GM12891 (cell line): Measurements from ENCODE around the gene DNASE1L1.

Experiments
- DNase-seq: peaks from one replicate; pipeline ENCODE4 v3.0.0; 2011; ENCODE audit warnings: low spot score; ENCODE audit not compliant: insufficient read length
- FAIRE-seq: peaks from 2 replicates; lab custom pipeline; 2011; peaks lifted over from hg19 to GRCh38; lab: Jason Lieb, UNC
- PAX5 ChIP-seq: IDR thresholded peaks from 2 replicates; pipeline ENCODE4 v1.6.1; 2011; ENCODE audit warnings: low read length, moderate library complexity, mild to moderate bottlenecking; ENCODE audit not compliant: insufficient read depth, severe bottlenecking
- POLR2A ChIP-seq: IDR thresholded peaks from 2 replicates; pipeline ENCODE4 v1.6.1; 2011; ENCODE audit warnings: low read depth, low read length, control low read depth
- POLR2AphosphoS5 ChIP-seq: IDR thresholded peaks from 2 replicates; pipeline ENCODE4 v1.6.1; 2011; ENCODE audit warnings: low read depth, low read length, control low read depth
- POU2F2 ChIP-seq: IDR thresholded peaks from 2 replicates; pipeline ENCODE4 v1.6.1; 2011; ENCODE audit warnings: low read depth, mild to moderate bottlenecking, control low read depth, low read length, moderate library complexity
- SPI1 ChIP-seq: IDR thresholded peaks from 2 replicates; pipeline ENCODE4 v1.6.1; 2011; ENCODE audit warnings: low read depth, low read length, control low read depth
- TAF1 ChIP-seq: IDR thresholded peaks from 2 replicates; pipeline ENCODE4 v1.6.1; 2011; ENCODE audit warnings: low read depth, low read length, control low read depth

DNASE1L1 gene

GRCh38 chrX:154444755-154445246 lies 35.7 kb upstream of the DNASE1L1 start:
- DNase-seq, result no peak
- TF ChIP-seq PAX5, result no peak
- TF ChIP-seq POU2F2, result no peak
- no peak for TF ChIP-seq POLR2AphosphoS5
- TF ChIP-seq TAF1, result no peak
- no peak for TF ChIP-seq POLR2A
- TF ChIP-seq SPI1, result no peak
- FAIRE-seq, result peak; percentile 47

- FAIRE-seq (peak; percentile 96), DNase-seq (peak; percentile 87)
- TF ChIP-seq TAF1 (no peak), SPI1 (no peak), POLR2AphosphoS5 (no peak), PAX5 (no peak), POU2F2 (no peak)
Observed at GRCh38 chrX:154443992-154444754, 35.1 kb upstream of the DNASE1L1 start, which contains the start of gene FAM50A. FAM50A (plus strand) TSS chrX:154444141; CDS start chrX:154444236, 95 bp downstream.

GRCh38 chrX:154443479-154443910 lies 34.4 kb upstream of the DNASE1L1 start:
- FAIRE-seq (peak; percentile 54), DNase-seq (no peak)
- no peak for TF ChIP-seq POU2F2
- TF ChIP-seq TAF1, result no peak
- no peak for TF ChIP-seq POLR2AphosphoS5
- no peak for TF ChIP-seq POLR2A
- no peak for TF ChIP-seq SPI1
- no peak for TF ChIP-seq PAX5

GRCh38 chrX:154441984-154442707 lies 33.1 kb upstream of the DNASE1L1 start:
- TF ChIP-seq SPI1 (no peak), PAX5 (no peak), POLR2AphosphoS5 (no peak), POLR2A (no peak), POU2F2 (no peak)
- DNase-seq (no peak), FAIRE-seq (no peak)

- FAIRE-seq (no peak), DNase-seq (no peak)
- TF ChIP-seq PAX5, result no peak
- TF ChIP-seq POLR2A, result no peak
- no peak for TF ChIP-seq TAF1
- TF ChIP-seq POLR2AphosphoS5, result no peak
- TF ChIP-seq POU2F2, result no peak
- no peak for TF ChIP-seq SPI1
Observed at GRCh38 chrX:154441564-154441963, 32.5 kb upstream of the DNASE1L1 start.

GRCh38 chrX:154440623-154441357 lies 31.7 kb upstream of the DNASE1L1 start:
- TF ChIP-seq POU2F2, result no peak
- TF ChIP-seq TAF1, result no peak
- no peak for TF ChIP-seq POLR2A
- no peak for DNase-seq
- peak; percentile 40 for FAIRE-seq

- TF ChIP-seq SPI1 (no peak), POU2F2 (no peak), POLR2A (no peak), PAX5 (no peak), TAF1 (no peak), POLR2AphosphoS5 (no peak)
- no peak for FAIRE-seq
Observed at GRCh38 chrX:154439841-154440240, 30.8 kb upstream of the DNASE1L1 start.

GRCh38 chrX:154437971-154438893 lies 29.2 kb upstream of the DNASE1L1 start:
- DNase-seq, result no peak
- peak; percentile 83 for FAIRE-seq
- TF ChIP-seq POLR2AphosphoS5 (no peak), POU2F2 (no peak), TAF1 (no peak), PAX5 (no peak), SPI1 (no peak), POLR2A (no peak)

More at GRCh38 chrX:154439841-154440240, 30.8 kb upstream of the DNASE1L1 start:
- DNase-seq, result no peak
